ENCODE data around the gene SPSB4.

The SPSB4 gene

DNA sequence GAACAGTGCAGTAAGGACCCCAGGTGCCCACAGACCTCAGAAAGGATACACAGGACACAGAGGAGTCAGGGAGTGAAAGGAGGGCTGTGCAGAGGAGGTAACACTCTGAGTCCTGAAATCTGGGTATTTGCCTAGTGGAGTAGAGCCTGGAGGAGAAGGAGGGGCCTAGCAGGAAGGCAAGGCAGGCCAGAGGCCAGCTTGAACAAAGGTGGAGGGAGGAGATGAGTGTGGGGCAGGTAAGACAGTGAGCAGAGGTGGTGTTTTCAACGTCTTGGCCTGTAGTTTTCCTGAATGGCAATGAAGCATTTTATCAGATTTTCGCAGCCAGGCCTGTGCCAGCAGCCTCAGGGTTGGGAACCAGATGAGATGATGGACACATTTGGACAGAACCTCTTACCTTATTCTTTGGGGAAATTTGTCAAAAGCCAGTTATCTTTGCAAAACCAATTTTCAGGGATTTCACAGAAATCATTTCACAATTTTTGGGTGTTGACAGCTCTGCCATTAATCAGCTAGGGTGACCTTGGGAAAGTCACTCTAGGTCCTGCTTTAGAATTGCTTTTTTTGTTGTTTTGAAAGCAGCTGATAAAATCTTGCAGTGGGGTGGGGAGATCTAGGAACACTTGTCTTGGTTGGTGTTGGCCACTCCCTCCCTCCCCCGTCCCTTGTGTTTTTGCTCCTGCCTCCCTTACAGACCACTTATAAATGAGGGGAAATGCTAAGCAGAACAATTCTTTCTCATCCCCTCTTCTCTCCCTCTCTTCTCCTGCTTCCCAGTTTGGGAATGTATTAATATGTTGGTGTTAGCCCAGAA lies 38.4 kb downstream of the SPSB4 start:
- no peaks in the 10 kb centered on the region for H3K9me3 ChIP-seq (ENCODE audit: control insufficient read depth, insufficient read depth, low read length)
- H3K9ac ChIP-seq (ENCODE audit: low read depth, low read length): no peak overlapping the region
- no peaks in the 10 kb centered on the region for H3K36me3 ChIP-seq (ENCODE audit: insufficient read depth, low read length)
- peaks cover 19% of the 10 kb centered on the region for H3K4me1 ChIP-seq (ENCODE audit: insufficient read depth, low read length)

DNA sequence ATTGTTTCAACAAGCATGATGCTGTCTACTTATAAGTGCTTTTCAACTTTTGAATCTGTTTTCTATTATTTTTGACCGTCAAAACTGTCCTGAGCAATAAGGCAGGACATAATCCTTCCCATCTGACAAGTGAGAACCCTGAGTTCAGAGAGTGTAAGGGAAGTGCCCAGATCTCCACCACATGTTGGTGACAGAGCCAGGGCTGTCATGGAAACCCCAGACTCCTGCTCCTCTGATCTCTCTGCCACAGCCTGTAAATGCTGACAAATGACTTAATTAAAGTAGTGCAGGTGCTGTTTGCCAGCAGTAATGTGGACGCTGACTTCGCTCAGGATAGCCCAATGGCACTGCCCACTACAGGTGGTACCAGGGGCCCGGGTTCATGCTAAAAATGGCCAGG lies 40.3 kb downstream of the SPSB4 start:
- H3K4me1 ChIP-seq (ENCODE audit: insufficient read depth, low read length): peaks cover 6% of the 10 kb centered on the region
- H3K9ac ChIP-seq (ENCODE audit: low read depth, low read length): no peak overlapping the region
- no peaks in the 10 kb centered on the region for H3K9me3 ChIP-seq (ENCODE audit: control insufficient read depth, insufficient read depth, low read length)
- no peaks in the 10 kb centered on the region for H3K36me3 ChIP-seq (ENCODE audit: insufficient read depth, low read length)

DNA sequence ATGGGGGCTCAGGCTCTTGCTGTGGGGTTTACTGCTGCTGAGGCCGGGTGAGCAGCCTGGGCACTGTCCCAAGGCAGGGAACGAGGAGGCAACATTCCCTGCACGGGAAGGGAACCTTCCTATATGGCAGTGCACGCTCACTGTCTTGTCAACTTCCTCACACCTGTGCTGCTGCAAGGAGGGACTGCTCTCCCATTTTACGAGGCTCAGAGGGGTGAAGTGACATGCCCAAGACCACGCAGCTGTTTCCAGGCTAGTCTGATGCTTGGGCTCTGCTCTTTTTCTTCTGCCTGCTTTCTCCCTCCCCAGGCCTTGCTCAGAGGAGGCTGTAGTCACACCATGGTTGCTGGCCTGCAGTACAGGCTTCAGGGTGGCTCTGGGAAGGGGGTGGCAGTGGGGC lies 41.5 kb downstream of the SPSB4 start:
- Histone ChIP-seq H3K9ac (ENCODE audit: low read depth, low read length) (no peak overlapping the region), H3K4me1 (ENCODE audit: insufficient read depth, low read length) (peaks cover 6% of the 10 kb centered on the region), H3K36me3 (ENCODE audit: insufficient read depth, low read length) (no peaks in the 10 kb centered on the region), H3K9me3 (ENCODE audit: control insufficient read depth, insufficient read depth, low read length) (no peaks in the 10 kb centered on the region)

DNA sequence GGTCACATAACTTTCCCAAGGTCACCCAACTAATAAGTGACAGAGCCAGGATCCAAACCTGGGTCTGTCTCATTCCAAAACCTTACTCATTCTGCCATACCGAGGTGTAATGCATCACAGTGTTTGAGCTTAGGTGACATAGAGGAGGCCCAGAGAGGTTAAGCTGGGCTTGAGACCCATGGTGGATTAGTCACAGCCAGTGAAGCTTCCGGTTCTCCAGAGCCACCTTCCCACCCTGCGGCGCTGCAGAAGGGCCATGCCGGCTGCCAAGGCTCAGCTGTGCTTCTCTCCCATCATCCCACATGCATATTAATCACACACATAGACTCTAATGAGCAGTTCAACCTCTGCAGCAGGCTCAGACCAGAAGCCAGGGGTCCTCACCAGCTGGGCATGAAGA lies 42.2 kb downstream of the SPSB4 start:
- Histone ChIP-seq H3K9ac (ENCODE audit: low read depth, low read length) (no peak overlapping the region), H3K4me1 (ENCODE audit: insufficient read depth, low read length) (peaks cover 6% of the 10 kb centered on the region), H3K36me3 (ENCODE audit: insufficient read depth, low read length) (no peaks in the 10 kb centered on the region), H3K9me3 (ENCODE audit: control insufficient read depth, insufficient read depth, low read length) (no peaks in the 10 kb centered on the region)

DNA sequence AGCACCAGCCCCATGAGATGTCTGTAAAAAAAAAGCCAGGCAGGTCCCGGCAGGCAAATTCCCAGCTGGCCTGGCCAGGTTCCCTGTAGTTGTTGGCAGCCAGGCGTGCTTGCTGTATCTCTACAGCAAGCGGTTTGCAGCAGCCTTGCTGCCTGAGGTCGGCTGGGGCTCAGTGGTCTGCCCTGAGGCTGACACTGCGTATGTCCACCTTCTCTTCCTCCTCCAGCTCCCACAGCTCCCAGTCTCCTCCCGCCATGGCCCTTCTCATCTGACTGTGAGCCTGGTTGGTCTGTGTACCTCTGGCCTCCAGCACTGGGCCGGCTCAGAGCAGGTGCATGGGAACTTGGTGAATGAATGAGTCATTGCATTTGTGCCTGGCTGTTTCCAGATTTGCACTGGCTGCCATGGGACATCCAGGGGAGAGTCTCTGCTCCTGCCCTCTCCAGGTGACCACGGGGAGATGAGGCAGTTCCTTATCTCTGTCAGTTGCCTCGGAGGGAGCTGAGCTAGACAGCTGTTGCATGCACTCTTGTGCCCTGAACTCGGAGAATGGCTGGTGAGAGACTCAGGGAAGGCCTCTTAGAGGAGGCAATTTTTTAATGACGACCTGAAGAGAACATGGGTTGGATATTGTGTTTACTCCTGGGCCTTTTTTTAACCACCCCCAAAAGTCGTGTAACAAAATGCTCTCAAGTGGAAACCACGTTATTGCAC lies 43.0 kb downstream of the SPSB4 start:
- H3K4me1 ChIP-seq (ENCODE audit: insufficient read depth, low read length): peaks cover 6% of the 10 kb centered on the region
- no peaks in the 10 kb centered on the region for H3K36me3 ChIP-seq (ENCODE audit: insufficient read depth, low read length)
- H3K9ac ChIP-seq (ENCODE audit: low read depth, low read length): no peak overlapping the region
- no peaks in the 10 kb centered on the region; the same call in 1 of the 2 replicates for H3K9me3 ChIP-seq (ENCODE audit: control insufficient read depth, insufficient read depth, low read length)

DNA sequence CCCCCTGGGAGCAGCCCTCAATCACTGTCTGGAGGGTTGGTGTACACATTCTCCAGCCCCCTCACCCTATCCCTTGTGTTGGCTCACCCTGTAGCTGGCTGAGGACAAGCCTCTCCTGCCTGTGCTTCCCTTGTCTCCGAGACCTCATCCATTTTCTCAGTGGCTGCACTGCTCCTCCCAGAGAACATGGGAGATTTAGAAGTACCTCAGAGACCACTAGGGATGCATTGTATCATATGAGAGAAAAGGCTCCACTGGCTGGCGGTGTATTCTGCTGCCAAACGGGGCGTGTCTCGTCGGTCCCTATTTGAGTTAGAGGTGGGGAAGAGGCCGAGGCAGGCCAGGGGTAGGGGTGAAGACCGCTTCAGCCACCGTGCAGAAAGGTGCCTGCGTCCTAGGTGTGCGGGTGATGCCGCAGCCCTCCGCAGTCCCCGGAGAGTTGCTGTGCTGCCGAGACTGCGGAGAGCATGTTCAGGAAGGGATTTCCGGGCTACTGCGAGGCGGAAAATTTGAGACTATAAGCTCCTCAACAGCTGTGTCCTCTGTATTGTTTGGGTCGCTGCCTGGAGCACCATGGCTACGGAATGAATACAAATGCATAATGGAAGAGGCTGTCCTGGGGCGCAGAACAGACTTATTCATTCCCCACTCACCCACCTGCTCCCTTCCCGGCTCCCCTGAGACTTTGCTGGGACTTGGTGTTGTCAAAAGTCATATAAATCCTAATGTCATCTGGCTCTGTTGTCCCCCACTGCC lies 43.8 kb downstream of the SPSB4 start:
- H3K9ac ChIP-seq (ENCODE audit: low read depth, low read length): no peak overlapping the region
- H3K9me3 ChIP-seq (ENCODE audit: control insufficient read depth, insufficient read depth, low read length): no peaks in the 10 kb centered on the region; the same call in 1 of the 2 replicates
- H3K4me1 ChIP-seq (ENCODE audit: insufficient read depth, low read length): peaks cover 6% of the 10 kb centered on the region; the same call in 1 of the 2 replicates
- no peaks in the 10 kb centered on the region for H3K36me3 ChIP-seq (ENCODE audit: insufficient read depth, low read length)

DNA sequence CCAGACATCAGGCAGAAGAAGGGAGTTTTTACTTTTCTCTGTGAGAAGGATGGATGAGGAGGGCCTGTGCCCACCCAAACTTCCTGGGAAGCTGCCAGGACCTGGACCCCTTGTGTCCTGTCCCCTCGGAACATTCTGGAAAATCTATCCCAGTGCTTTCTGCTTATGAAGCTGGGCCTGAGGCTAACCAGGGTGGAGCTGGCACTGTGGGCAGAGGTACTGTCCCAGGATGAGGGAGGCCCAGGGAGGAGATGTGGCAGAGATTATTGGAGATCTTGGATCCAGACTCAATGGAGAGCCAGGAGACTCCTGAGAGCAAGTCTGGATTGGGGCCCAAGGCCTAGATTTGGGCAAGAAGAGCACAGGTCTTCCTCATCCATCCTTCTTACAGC lies 44.4 kb downstream of the SPSB4 start:
- Histone ChIP-seq H3K9ac (ENCODE audit: low read depth, low read length) (no peak overlapping the region), H3K9me3 (ENCODE audit: control insufficient read depth, insufficient read depth, low read length) (no peaks in the 10 kb centered on the region; the same call in 1 of the 2 replicates), H3K4me1 (ENCODE audit: insufficient read depth, low read length) (peaks cover 6% of the 10 kb centered on the region; the same call in 1 of the 2 replicates), H3K36me3 (ENCODE audit: insufficient read depth, low read length) (no peaks in the 10 kb centered on the region)

DNA sequence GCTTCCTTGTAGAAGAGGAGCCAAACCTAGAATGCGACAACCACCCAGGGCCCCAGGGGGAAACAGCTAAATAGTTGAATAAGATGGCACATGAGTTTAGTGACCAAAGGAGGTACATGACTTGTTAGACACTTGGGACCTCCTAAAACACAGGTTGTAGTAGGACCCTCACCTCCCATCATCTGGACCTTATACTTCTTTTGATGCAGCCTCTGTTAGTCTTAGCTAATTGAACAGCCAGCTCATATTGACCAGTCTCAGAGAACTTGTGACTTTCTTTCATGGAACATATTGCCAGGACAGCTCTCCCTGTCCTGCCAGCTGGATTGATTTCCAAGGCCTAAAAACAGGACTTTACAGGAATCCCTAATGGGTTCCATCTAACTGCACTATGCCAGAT lies 45.0 kb downstream of the SPSB4 start:
- peaks cover 6% of the 10 kb centered on the region; the same call in 1 of the 2 replicates for H3K4me1 ChIP-seq (ENCODE audit: insufficient read depth, low read length)
- no peaks in the 10 kb centered on the region; the same call in 1 of the 2 replicates for H3K9me3 ChIP-seq (ENCODE audit: control insufficient read depth, insufficient read depth, low read length)
- H3K9ac ChIP-seq (ENCODE audit: low read depth, low read length): no peak overlapping the region
- no peaks in the 10 kb centered on the region for H3K36me3 ChIP-seq (ENCODE audit: insufficient read depth, low read length)

DNA sequence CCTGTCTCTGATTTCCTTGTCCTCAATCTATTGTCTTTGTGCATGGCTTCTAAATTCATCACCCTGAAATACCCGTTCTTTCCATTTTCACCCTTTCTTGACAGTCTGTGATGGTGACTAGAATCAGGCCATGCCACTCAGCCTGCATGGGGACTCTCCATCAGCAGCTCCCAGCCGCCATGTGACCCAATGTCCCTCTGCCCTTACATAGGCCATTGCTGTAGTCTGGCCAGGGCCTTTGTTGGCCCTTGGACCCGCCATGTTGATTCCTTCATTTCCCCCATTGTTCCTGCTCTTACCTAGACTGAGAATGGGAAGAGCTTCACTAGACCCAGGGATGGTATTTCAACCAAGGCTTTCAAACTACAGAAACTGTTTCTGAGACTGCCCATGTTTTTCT lies 45.8 kb downstream of the SPSB4 start:
- H3K9ac ChIP-seq (ENCODE audit: low read depth, low read length): no peak overlapping the region
- no peaks in the 10 kb centered on the region for H3K36me3 ChIP-seq (ENCODE audit: insufficient read depth, low read length)
- no peaks in the 10 kb centered on the region; the same call in 1 of the 2 replicates for H3K9me3 ChIP-seq (ENCODE audit: control insufficient read depth, insufficient read depth, low read length)
- H3K4me1 ChIP-seq (ENCODE audit: insufficient read depth, low read length): no peaks in the 10 kb centered on the region

DNA sequence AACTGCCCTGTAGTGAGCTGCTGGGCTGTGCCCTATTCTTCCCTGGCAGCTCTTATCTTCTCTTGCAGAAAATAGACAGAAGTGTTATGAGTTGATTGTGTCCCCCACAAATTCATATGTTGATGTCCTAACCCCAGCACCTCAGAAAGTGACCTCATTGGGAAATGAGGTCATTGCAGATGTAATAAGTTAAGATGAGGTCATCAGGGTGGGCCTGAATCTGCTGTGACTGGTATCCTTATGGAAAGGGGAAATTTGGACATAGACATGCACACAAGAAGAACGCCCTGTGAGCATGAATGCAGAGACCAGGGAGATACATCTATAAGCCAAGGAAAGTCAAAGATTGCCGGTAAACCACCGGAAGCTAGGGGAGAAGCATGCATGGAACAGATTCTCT lies 49.0 kb downstream of the SPSB4 start:
- Histone ChIP-seq H3K36me3 (ENCODE audit: insufficient read depth, low read length) (no peaks in the 10 kb centered on the region), H3K9me3 (ENCODE audit: control insufficient read depth, insufficient read depth, low read length) (no peaks in the 10 kb centered on the region; the same call in 1 of the 2 replicates), H3K9ac (ENCODE audit: low read depth, low read length) (no peak overlapping the region), H3K4me1 (ENCODE audit: insufficient read depth, low read length) (0 out of 2 replicates have a peak, but pooled peaks cover 3% of the 10 kb centered on the region)

DNA sequence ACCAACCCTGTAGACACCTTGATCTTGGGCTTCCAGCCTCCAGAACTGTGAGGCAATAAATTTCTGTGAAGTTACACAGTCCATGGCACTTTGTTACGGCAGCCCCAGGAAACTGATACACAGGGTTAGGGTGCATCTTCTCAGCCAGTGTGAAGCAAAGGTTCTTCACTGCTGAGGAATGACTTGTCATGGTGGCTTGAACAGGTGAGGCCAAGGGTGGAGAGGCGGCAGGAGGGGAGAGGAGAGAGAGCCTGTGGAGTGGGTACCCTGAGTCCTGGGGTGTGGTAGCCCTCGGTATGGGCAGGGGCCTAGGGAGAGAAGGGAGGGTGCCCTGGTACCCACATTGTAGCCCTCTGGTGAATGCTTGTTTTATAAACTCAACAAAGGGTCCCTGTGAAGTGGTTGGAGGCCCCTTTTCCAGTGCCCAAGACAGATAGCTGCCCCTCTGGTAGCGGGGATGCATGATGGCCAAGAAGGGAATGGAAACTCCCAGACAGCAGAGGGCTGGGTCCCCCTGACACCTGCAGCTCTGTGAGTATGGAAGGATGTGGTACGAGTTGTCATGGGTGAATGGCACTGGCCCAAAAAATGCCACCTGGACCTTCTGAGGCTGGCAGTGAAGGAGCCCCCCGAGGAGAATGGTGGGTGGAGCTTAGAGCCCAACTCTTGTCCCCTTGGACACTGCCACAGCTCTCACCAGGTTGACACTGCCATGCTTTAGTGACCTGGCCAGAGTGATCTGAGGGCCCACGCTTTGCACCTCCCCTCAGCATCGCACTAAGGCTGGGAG lies 49.6 kb downstream of the SPSB4 start:
- 0 out of 2 replicates have a peak, but pooled peaks cover 3% of the 10 kb centered on the region for H3K4me1 ChIP-seq (ENCODE audit: insufficient read depth, low read length)
- no peaks in the 10 kb centered on the region; the same call in 1 of the 2 replicates for H3K9me3 ChIP-seq (ENCODE audit: control insufficient read depth, insufficient read depth, low read length)
- no peak overlapping the region for H3K9ac ChIP-seq (ENCODE audit: low read depth, low read length)
- H3K36me3 ChIP-seq (ENCODE audit: insufficient read depth, low read length): no peaks in the 10 kb centered on the region

DNA sequence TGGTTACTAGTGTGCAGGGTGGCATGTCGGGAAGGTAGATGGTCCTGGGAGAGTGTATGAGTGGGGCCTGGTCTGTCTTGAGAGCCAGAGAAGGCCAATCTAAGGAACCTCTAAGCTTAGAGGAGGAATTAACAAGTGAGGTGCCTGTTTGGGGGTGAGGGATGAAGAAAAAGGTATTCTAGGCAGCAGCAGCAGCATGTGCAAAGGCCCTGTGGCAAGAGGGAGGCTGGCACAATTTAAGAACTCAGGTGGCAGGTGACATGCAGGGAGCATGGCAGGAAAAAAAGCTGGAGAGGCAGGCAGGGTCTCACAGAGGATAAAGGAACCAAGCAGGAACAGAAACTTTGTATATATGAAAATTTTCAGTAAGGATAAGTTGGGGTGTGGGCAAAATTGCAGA lies 51.2 kb downstream of the SPSB4 start:
- H3K9ac ChIP-seq (ENCODE audit: low read depth, low read length): no peak overlapping the region
- H3K4me1 ChIP-seq (ENCODE audit: insufficient read depth, low read length): peaks cover 5% of the 10 kb centered on the region; the same call in 1 of the 2 replicates
- no peaks in the 10 kb centered on the region; the same call in 1 of the 2 replicates for H3K9me3 ChIP-seq (ENCODE audit: control insufficient read depth, insufficient read depth, low read length)
- no peaks in the 10 kb centered on the region for H3K36me3 ChIP-seq (ENCODE audit: insufficient read depth, low read length)

DNA sequence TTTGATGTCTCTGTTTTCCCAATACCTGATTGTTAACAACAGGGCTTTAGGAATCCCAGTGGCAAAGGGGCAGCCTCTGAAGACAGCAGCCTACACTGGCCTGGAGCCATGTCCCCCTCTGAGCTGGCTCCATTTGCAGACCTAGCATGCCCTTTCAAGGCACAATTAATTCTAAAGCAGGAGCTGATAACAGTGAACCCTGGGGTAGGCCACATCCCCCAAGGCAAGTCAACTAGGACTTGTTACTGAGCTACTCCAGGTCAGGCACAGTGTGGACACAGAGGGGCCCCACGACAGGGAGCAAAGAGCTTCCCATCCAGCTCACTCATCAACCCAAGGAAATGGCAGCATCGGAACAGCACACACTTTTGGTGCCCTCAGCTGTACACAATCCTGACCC lies 51.9 kb downstream of the SPSB4 start:
- H3K9me3 ChIP-seq (ENCODE audit: control insufficient read depth, insufficient read depth, low read length): no peaks in the 10 kb centered on the region; the same call in 1 of the 2 replicates
- peaks cover 5% of the 10 kb centered on the region; the same call in 1 of the 2 replicates for H3K4me1 ChIP-seq (ENCODE audit: insufficient read depth, low read length)
- no peak overlapping the region for H3K9ac ChIP-seq (ENCODE audit: low read depth, low read length)
- no peaks in the 10 kb centered on the region for H3K36me3 ChIP-seq (ENCODE audit: insufficient read depth, low read length)
